GM19452 (cell line): ENCODE data around the gene PGAP2.
"Not testable (repeated sequence)": the region's sequence is repeated elsewhere in the genome, so short reads cannot be mapped to it uniquely, and the experiment has no call there.

Experiments used
- ATAC-seq: cut with Tn5 transposase; IDR thresholded peaks from one replicate; pipeline ENCODE4 v1.9.1; 2021; ENCODE audit not compliant: unreplicated experiment

Gene PGAP2

GRCh38 chr11:3854977-3855807 is 46.8 kb downstream of the PGAP2 start, which contains the start of gene STIM1:
STIM1 (plus strand) TSS chr11:3855664; CDS start chr11:3856271, 607 bp downstream.
- peak; percentile 67 for ATAC-seq

- ATAC-seq: peak; percentile 20
Observed at GRCh38 chr11:3855808-3856491, 47.6 kb downstream of the PGAP2 start.

GRCh38 chr11:3856856-3857553 is 48.6 kb downstream of the PGAP2 start:
- ATAC-seq: no peak

GRCh38 chr11:3857628-3858027 is 49.3 kb downstream of the PGAP2 start:
- ATAC-seq: no peak

- peak; percentile 24 for ATAC-seq
Observed at GRCh38 chr11:3859373-3859881, 51.1 kb downstream of the PGAP2 start.

- ATAC-seq: no peak
Observed at GRCh38 chr11:3860375-3860774, 52.0 kb downstream of the PGAP2 start.

- ATAC-seq: not testable (repeated sequence)
Observed at GRCh38 chr11:3860898-3861393, 52.6 kb downstream of the PGAP2 start.

- ATAC-seq: no peak
Observed at GRCh38 chr11:3861683-3862082, 53.3 kb downstream of the PGAP2 start.

- no peak for ATAC-seq
Observed at GRCh38 chr11:3865388-3866193, 57.2 kb downstream of the PGAP2 start.

- ATAC-seq: no peak
Observed at GRCh38 chr11:3866206-3866605, 57.8 kb downstream of the PGAP2 start.

GRCh38 chr11:3866836-3867208 is 58.5 kb downstream of the PGAP2 start:
- no peak for ATAC-seq

- peak; percentile 56 for ATAC-seq
Observed at GRCh38 chr11:3867209-3868091, 59.1 kb downstream of the PGAP2 start.

GRCh38 chr11:3873712-3874349 is 65.5 kb downstream of the PGAP2 start:
- ATAC-seq: no peak
